Measurements from ENCODE around the gene TAS1R1.

TAS1R1 gene

DNA sequence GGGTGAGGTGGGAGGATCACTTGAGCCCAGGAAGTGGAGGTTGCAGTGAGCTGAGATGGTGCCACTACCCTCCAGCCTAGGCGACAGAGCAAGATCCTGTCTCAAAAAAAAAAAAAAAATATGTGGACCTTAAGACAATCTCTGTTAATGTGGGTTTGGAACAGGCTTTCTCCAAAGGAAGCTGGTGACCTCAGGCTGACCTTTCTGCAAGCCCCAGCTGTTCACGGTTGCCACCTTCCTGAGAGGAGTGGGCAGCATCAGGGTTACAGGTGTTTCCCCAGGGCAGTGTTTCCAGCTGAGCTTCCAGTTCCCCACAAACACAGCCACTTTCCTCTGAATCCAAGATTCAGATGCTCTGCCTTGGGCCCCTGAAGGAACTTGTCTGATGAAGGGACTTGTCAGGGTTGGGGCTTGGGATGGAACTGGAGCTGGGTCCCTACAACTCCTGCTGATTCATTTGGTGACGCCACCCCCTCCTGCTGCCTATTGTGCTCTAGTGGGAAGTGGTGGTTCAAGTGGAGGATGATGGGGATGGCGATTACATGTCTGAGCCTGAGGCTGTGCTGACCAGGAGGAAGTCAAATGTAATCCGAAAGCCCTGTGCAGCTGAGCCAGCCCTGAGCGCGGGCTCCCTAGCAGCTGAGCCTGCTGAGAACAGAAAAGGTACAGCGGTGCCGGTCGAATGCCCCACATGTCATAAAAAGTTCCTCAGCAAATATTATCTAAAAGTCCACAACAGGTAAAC lies 26.6 kb downstream of the TAS1R1 start:
- peak overlapping the region; percentile 83 for H3K4me3 ChIP-seq (ENCODE audit: low read depth, low read length)
- DNase-seq (ENCODE audit: low read depth): peak; percentile 90
- TF ChIP-seq POLR2A (IDR thresholded peaks at IDR 0.05; ENCODE audit: extremely low read depth, insufficient read length) (no peak), MAX (IDR thresholded peaks at IDR 0.05; ENCODE audit: low read depth, low read length) (peak; percentile 16; the same call in 1 of the 2 replicates), MYC (IDR thresholded peaks at IDR 0.05; ENCODE audit: low read depth, low read length) (0 out of 2 replicates have a peak, but pooled peaks have one; percentile 27)

DNA sequence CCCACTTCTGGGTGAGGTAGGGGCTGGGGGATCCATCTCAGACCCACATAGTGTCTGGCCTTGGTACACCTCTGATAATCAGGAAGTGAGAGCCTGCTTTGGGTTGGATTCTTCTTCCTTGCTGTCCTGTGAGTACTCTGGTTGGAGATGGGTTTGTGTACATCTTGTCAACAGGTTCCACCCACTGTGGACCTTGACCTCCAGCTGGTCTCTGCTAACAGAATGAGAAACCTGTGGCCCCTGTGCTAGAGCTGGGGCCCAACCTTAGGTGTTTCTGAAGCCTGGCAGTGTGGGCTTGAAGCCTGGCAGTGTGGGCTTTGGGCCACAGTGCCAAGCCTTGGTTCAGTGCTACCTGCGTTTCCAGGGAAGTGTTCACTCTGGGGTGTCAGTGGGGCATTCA lies 27.3 kb downstream of the TAS1R1 start:
- H3K4me3 ChIP-seq (ENCODE audit: low read depth, low read length): peak overlapping the region; percentile 83
- TF ChIP-seq MAX (IDR thresholded peaks at IDR 0.05; ENCODE audit: low read depth, low read length) (no peak), POLR2A (IDR thresholded peaks at IDR 0.05; ENCODE audit: extremely low read depth, insufficient read length) (no peak), CTCF (IDR thresholded peaks at IDR 0.05; ENCODE audit: low read depth, low read length) (no peak), MYC (IDR thresholded peaks at IDR 0.05; ENCODE audit: low read depth, low read length) (no peak)
- no peak for DNase-seq (ENCODE audit: low read depth)

- no peak for DNase-seq (ENCODE audit: low read depth)
- TF ChIP-seq CTCF (IDR thresholded peaks at IDR 0.05; ENCODE audit: low read depth, low read length) (no peak), MAX (IDR thresholded peaks at IDR 0.05; ENCODE audit: low read depth, low read length) (no peak), POLR2A (IDR thresholded peaks at IDR 0.05; ENCODE audit: extremely low read depth, insufficient read length) (no peak), MYC (IDR thresholded peaks at IDR 0.05; ENCODE audit: low read depth, low read length) (no peak)
- no peak overlapping the region for H3K4me3 ChIP-seq (ENCODE audit: low read depth, low read length)
These were observed 29.3 kb downstream of the TAS1R1 start for GRCh38 chr1:6584126-6585080.

DNA sequence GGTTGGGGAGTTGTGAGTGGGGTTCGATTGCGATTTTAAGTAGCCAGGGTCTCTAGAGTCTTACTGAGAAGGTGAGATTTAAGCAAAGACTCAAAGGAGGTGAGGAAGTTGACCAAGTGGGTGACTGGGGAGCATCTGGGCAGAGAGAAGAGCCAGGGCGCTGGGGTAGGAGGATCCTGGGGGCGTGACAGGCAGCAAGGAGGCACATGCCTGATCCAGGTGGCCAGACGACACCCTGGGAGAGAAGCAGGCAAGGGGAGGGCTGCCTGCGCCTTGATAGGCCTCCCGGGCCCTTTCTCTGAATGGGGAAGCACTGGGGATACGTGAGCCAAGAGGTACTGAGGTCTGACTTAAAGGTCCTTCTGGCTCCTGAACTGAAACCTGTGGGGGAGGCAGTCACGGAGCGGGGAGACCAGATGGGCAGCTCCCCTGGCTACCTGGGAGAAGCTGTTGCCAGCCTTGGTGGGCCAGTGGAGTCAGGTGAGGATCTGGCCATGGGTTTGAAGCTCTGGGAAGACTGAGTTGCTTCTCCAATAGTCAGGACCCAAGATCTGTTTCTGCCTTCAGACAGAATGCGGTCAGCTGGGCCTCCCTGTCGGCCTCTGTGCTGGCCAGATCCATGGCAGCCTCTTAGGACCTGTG lies 30.1 kb downstream of the TAS1R1 start:
- H3K4me3 ChIP-seq (ENCODE audit: low read depth, low read length): no peak overlapping the region
- no peak for DNase-seq (ENCODE audit: low read depth)
- TF ChIP-seq MAX (IDR thresholded peaks at IDR 0.05; ENCODE audit: low read depth, low read length) (no peak), CTCF (IDR thresholded peaks at IDR 0.05; ENCODE audit: low read depth, low read length) (no peak), MYC (IDR thresholded peaks at IDR 0.05; ENCODE audit: low read depth, low read length) (no peak), POLR2A (IDR thresholded peaks at IDR 0.05; ENCODE audit: extremely low read depth, insufficient read length) (no peak)

GRCh38 chr1:6585841-6586240 lies 30.7 kb downstream of the TAS1R1 start:
- DNase-seq (ENCODE audit: low read depth): no peak
- TF ChIP-seq MYC (IDR thresholded peaks at IDR 0.05; ENCODE audit: low read depth, low read length): no peak
- no peak for TF ChIP-seq POLR2A (IDR thresholded peaks at IDR 0.05; ENCODE audit: extremely low read depth, insufficient read length)
- TF ChIP-seq CTCF (IDR thresholded peaks at IDR 0.05; ENCODE audit: low read depth, low read length): no peak
- TF ChIP-seq MAX (IDR thresholded peaks at IDR 0.05; ENCODE audit: low read depth, low read length): no peak
- H3K4me3 ChIP-seq (ENCODE audit: low read depth, low read length): no peak overlapping the region

Data from NB4 (cell line).